ENCODE measurements around the gene EXOSC2.
"Not testable (repeated sequence)": the region's sequence is repeated elsewhere in the genome, so short reads cannot be mapped to it uniquely, and the experiment has no call there.

EXOSC2 gene

DNA sequence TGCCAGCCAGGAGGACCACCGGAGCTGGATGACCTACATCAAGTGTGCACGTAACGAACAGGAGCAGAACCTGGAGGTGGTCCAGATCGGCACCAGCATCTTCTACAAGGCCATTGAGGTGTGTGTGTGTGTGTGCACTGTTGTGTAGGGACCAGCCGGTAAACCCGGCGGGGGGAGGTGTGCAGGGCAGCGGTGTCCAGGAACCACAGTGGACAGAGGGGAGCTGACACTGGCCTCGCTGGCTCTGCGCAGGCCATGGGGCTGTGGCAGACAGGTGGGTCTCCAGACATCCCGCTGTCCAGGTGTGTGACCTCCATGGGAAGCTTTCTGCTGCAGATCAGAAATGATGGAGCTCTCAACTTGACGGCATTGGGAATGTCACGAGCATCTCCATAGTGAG lies 25.4 kb upstream of the EXOSC2 start:
- DNase-seq (ENCODE audit: low read depth in 2 of 2), result no peak

DNA sequence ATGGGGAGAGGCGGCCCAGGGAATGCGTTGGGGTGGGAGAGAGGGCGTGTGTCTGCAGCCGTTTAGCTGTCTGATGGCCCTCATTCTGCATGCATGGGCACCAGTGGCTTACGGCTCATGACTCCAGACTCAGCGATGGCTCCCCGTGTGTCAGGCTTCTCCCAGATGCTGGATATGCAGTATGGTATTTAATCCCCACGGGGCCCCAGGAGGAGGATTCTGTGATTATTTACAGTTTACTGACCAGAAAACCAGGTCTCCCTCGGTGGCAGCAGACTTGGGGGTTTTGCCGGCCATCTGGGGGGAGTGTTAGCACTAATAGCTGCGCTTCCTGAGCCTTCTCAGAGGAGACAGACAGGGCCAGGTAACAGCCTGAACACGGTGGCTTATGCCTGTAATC lies 24.9 kb upstream of the EXOSC2 start:
- no peak for DNase-seq (ENCODE audit: low read depth in 2 of 2)

DNA sequence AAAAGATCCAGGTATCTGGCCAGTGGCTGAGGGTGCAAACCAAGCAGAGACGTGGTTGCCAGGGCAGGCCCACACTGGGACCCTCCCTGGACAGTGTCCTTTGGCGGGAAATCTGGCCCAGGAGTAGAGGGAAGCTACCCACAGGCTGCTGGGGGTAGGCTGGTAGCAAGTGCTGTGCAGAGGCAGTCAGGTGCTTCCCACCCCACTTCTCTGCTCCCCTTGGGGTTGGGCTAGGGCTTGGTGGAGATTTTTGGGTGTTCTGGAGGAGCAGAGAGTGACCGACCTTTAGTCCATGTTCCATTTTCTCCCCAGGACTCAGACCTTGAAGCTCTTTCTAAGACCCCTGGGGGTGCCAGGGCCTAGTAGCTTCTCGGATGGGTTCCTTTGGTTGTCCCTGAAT lies 23.6 kb upstream of the EXOSC2 start:
- DNase-seq (ENCODE audit: low read depth in 2 of 2), result no peak

DNA sequence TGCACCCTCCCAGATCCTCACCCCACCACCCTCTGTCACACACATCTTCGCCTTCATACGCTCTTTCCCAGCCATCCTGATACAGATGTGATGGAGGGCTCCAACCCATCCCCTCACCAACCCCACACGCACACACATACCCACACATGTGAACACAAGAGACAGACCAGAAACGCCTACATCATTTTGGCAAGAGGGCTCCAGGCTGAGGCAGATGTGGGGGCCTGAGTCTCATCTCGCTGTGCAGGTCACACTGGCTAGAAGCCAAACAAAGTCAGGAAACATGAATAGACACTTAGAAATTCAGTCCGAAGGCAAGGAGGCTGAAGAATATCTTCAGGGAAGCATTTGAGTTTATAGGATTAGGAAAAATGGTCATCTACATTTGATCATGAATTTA lies 22.9 kb upstream of the EXOSC2 start:
- no peak for DNase-seq (ENCODE audit: low read depth in 2 of 2)

DNA sequence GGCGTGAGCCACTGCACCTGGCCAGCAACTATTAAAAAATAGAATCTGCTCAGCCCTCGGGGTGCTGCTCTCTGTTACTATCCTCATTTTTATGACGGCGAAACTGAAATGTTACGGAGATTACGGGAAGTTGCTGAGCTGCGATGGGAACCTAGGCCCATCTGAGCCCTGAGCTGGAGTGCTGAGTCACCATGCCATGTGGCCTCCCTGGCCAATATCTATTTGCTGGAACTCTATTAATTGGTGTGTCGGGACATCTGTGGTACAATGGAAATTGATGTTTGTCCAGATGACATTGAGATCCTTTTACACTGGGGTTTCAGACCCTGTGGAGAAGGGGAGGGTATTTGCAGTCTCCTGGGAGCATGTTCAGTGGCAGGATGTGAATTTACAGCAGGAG lies 21.1 kb upstream of the EXOSC2 start:
- no peak for DNase-seq (ENCODE audit: low read depth in 2 of 2)

DNA sequence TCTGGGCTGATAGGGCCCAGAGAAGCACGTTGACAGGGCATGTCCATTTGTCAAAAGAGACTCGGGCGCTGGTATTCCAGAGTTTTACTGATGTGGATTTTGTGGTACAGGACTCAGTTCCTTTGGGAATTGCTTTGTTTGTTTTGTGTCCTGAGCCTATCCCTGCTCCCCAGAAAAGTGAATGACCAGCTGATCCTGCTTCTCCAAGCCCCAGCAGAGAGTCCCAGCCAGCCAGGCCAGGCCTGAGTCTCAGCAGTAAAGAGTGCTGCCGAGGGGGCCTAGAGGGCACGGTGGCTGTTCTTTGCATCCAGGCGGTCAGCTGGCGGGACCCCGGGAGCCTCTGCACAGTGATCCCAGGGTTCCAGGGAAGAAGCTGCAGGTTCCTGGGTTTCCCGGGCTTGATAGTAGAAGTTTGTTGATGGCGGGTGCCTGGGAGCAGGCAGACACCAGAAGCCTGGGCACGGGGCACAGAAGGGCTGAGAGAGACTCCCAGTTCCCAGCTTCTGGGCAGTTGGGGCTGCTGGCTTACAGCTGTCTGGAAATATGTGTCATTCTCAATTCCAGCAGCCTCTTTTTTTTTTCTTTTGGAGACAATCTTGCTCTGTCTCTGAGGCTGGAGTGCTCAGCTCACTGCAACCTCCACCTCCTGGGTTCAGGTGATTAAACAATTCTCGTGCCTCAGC lies 20.5 kb upstream of the EXOSC2 start:
- DNase-seq (ENCODE audit: low read depth in 2 of 2), result no peak

DNA sequence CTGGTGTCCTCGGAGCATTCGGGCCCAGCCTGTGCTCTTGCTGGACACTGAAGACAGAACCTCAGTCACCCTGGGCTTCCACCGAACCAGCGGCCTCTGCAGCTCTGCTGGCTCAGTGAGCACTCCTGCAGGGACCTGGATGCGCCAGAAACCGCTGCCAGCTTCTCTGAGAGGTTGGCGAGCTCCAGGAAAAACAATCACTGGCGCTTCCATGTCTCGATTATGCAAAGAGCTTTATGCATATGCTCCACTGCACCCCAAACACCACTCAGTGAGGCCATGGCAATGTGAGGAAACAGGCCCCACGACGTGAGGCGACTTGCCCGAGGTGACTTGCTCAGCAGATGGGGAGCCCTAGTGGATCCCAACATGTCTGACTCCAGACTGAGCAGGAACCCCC lies 18.2 kb upstream of the EXOSC2 start:
- DNase-seq (ENCODE audit: low read depth in 2 of 2), result no peak

DNA sequence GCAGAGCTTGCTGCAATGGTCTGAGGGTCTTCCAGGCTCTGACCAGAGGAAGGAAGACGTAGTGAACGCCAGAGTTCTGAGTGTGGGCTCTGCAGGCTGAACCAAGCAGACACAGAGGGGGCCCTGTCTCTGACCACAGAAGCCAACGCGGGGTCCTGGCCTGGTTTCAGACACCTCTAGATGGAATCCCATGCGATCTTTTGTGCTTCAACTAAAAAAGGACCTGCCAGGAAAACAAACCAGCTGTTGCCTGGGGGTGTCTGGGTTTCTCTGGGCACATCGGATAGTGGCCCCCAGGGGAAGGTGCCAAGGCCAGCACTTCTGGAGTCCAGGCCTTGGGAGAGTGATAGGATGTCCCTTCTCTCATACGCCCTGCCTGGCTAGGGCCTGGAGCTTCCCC lies 16.3 kb upstream of the EXOSC2 start:
- no peak for DNase-seq (ENCODE audit: low read depth in 2 of 2)

DNA sequence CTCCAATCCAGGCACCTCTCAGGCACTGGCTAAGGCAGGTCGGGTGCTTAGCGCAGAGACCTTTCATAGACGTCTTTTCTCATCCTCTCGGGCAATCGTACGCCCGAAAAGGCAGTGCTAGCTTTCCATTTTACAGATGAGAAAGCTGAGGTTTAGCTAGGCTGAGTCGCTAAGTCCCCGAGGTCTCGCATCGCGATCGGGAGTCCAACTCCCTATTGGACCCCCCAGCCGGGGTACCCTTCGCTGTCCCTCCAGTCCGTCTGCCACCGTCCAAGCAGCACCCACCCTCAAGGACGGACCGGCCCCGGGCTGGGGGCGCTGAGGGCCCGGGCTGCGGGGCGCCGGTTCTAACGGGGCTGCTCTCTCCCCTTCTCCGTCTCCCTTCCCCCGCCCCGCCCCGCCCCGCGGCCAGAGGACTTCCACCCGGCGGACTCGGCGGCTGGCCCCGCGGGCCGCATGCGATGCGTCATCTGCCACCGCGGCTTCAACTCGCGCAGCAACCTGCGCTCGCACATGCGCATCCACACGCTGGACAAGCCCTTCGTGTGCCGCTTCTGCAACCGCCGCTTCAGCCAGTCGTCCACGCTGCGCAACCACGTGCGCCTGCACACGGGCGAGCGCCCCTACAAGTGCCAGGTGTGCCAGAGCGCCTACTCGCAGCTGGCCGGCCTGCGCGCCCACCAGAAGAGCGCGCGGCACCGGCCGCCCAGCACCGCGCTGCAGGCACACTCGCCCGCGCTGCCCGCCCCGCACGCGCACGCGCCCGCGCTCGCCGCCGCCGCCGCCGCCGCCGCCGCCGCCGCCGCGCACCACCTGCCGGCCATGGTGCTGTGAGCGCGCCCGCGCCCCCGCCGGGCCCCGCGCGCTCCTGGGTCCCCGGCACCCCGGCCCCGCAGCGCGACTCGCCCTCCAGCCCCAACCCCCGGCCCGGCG lies 12.5 kb upstream of the EXOSC2 start:
- DNase-seq (ENCODE audit: low read depth in 2 of 2), result peak; percentile 20 to 42

DNA sequence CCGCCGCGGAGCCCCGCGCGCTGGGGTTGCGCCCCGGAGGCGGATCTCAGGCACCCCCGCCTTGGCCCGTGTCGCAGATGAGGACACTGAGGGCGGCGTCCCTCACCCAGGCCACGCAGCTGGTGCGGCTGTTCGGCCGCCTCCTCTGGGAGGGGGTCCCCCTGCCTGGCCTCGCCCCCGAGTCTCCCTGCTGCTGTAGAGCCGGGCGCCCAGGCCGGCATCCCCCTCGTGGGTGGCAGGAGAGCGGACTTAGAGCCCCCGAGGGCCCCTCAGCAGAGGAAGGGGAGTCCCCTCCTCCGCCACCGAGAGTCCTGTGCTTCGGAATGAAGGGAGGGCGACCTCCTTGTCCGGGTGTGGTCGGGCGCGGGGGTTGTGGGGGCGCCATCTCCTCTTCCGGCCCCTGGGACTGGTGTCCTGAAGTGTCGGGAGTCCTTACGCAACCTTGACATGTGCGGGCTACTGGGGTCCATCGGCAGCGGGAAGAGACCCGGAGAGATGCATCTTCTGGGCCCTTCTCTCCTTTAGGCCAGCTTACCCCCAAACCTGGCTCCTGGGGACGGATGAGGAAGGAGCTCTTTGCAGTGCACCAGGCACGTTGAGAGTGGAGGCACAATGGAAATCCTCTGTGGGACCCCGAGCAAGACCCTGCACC lies 11.7 kb upstream of the EXOSC2 start:
- no peak for DNase-seq (ENCODE audit: low read depth in 2 of 2)

DNA sequence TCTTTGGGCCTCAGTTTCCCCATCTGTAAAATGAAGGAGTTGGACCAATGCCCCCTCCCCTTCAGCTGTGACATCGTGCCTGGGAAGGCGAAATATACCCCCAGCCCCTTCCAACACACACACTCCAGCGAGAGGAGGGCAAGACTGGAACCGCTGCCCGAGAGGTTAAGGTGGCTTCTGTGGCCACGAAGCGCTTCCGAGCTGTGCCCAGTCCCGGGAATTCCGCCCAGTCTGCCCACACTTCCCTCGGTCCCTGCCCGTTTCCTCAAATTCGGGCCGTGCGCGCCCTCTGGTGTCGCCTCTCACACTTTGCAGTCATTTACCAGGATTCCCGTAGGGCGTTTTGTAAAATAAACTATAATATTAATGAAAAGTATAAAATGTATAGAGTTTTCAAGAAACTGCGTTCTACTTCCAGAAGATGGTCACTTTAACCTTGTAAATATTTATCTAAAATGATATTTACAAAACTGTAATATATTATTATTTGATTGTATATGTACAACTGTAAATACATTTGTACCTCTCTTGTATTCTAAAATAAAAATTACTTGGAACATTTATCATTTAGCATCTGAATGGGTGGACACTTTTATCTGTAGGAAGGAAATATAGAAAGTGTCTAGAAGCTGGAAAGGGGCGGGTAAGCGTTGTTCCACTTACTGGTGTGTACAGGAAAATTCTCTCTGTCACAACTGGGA lies 11.0 kb upstream of the EXOSC2 start:
- peak in 1 of 2 experiments; percentile 29 for DNase-seq (ENCODE audit: low read depth in 2 of 2)

DNA sequence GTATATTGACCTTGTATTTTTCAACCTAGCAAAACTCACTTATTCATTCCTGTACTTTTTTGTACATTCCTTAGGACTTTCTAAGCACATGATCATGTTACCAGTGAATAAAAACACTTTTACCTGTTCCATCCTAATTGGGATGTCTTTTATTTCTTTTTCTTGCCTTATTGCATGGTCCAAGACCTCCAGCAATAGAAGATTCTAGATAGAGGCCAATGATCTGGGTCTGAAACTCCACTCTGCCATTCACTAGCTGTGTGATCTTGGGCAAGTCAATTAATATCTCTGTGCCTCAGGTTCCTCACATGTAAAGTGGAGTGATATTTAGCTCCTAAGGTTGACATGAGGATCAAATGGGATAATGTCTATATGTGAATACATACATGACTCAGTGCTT lies 8.5 kb upstream of the EXOSC2 start:
- DNase-seq (ENCODE audit: low read depth in 2 of 2), result no peak

DNA sequence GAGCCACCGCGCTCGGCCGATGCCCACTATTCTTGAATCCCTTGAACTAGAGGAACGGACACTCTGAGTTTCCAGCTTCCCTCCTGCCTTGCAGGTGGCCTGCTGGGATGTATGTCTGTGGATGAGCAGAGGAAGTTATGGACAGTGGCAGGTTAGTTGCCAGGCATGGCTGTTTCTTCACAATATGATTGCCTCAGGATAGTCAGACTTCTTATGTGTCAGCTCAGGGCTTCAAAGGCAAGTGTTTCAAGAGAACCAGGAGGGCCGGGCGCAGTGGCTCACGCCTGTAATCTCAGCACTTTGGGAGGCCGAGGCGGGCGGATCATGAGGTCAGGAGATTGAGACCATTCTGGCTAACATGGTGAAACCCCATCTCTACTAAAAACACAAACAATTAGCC lies 7.6 kb upstream of the EXOSC2 start:
- DNase-seq (ENCODE audit: low read depth in 2 of 2), result not testable (repeated sequence)

DNA sequence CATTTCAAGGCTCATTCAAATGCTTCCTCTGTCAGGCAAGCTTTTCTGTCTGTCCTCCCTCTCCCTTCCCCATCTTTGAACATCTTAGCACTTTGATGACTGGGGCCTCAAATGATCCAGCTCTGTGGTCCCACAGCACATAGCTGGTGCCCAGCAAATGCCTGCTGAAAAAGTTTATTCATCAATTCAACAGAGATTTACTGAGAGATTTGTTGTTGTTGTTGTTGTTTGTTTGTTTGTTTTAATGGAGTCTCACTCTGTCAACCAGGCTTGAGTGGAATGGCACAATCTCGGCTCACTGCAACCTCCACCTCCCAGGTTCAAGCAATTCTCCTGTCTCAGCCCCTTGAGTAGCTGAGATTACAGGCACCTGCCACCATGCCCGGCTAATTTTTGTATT lies 6.0 kb upstream of the EXOSC2 start:
- no peak for DNase-seq (ENCODE audit: low read depth in 2 of 2)

DNA sequence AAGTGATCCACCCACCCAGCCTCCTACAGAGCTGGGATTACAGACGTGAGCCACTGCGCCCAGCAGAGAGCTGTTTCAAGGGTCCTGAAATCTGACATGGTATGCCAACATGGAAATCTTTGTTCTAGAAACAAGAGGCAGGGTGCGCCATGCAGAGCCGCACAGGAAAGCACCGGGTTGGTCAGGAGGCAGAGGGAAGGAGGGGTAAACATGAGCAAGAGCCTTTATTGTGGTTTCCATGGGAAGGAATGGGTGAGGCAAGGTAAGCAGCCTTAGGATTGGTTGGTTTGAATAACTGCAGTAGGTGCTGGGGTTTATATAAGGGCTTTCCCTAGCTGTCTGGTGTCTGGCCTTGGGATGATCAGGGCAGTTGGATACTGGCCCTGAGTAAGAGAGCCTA lies 5.5 kb upstream of the EXOSC2 start:
- no peak for DNase-seq (ENCODE audit: low read depth in 2 of 2)

DNA sequence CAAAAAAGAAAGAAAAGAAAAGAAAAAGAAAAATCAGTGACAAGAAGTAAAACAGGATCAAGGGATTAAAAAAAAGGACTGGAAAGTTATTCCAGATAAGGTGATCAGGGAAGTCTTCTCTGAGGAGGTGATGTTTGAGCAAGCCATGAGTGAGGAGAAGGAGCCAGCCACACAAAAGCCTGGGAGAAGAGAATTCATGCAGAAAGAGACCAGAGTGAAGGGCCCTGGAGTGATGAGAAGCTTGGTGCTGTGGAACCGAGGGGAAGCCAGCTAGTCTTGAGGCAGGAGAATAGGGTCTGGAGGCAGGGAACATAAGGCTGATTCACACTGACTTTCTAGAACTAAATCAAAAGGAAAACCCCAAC lies 4.0 kb upstream of the EXOSC2 start:
- no peak for DNase-seq (ENCODE audit: low read depth in 2 of 2)

DNA sequence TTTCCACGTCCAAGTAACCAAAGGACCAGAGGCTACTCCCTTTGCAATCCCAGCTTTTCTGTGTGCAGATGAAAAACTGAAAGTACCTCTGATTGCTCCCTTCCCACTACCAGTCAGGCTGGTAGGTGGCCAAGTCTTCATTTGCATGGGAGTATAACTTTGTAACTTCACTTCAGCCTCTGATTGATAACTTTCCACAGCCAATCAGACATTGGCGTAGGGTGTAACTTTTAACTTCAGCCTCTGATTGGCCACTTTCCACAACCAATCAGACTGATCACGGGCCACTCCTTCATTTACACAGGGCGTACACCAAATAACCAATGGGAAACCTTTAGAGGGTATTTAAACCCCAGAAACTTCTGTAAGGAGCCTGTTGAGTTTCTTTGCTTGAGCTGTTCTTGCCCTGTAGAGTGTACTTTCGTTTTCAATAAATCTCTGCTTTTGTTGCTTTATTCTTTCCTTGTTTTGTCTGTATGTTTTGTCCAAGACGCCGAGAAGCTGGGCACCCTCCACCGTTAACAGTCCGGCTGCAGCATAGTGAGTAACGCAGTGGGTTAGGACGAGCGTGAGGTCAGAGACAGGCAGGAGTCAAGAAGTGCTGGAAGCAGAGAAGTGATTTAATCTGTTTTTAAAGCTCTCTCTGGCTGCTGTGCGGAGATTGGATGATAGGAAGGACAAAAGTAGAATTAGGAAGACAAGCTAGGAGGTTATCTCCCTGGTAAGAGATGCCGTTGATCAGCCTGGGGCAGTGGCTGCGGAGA lies 3.5 kb upstream of the EXOSC2 start:
- peak; percentile 85 to 86 for DNase-seq (ENCODE audit: low read depth in 2 of 2)

DNA sequence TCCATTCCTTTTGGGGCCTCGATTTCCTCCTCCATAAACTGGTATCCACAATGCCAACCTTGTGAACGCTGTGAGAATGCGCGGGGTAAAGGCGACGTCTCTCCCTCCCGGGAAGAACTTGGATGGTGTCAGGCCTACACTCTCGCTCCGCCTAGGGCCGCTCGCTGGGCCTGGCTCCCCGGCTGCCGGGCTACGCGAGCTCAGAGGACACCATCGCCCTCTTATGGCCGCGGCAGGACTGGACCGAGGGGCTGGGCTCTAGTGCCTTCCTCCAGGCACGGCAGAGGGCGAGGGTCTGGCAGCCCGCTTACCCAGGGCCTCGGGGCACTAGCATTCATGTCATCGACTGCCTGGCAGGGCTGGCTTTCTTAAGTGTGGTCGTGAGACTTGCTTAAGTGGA lies 1.3 kb upstream of the EXOSC2 start:
- DNase-seq (ENCODE audit: low read depth in 2 of 2), result no peak

DNA sequence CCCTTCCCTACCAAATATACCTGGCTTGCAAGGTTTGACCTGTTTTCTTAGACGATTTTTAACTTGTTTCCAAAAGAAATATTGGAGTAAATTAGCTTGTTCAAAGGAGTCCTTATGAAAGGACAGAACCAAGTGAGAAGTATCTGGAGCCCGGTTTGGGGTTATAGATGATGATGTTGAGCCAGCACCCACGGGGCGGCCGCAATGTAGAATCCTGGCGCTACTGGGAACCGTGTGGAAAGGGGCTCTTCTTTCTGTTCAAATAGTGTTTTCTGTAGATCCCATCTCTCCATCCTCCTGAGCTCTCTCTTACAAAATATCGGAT lies 517 bp upstream of the EXOSC2 start:
- no peak for DNase-seq (ENCODE audit: low read depth in 2 of 2)

DNA sequence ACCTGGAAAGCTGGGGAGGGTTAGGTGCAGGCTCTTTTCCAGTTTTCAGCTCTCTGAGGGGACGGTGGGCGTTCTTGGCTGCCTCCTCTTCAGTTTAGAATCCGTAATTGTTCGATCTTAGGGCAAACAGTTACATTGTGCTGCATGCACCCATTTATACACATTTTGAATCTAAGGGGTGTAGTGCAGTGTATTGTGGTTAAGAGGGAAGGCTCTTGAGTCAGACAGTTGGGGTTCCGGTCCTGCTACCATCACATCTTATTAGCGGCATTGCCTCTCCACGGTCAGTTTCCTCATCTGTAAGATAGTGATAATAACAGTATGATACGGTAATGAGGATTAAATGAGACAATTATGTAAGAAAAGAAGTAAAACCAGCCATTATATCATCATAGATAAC lies 625 bp downstream of the EXOSC2 start:
- DNase-seq (ENCODE audit: low read depth in 2 of 2), result no peak

DNA sequence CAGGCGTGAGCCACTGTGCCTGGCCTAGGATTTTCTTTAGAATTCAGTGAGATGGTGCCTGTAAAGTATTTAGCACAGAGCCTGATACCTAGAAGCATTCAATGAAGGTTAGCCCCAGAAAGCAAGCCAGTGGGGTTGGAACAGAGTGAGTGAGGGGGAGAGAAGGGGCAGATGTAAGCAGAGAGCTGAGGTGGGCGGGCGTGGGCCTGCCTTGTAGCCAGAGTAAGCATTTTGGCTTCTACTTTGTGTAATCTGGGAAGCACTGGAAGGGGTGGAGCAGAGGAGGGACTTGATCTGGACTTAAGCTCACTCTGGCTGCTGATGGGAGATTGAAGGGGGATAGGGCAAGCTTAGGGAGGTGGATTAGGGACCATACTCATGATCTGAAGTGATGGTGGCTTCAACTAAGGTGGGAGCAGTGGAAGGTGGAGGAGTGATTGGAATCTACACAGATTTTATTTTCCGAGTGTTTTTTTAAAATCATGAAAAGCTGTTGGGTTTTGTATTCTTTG lies 2.6 kb downstream of the EXOSC2 start:
- no peak for DNase-seq (ENCODE audit: low read depth in 2 of 2)

All from fibroblast of skin of left quadriceps (primary cell).